CD4-positive, alpha-beta T cell treated with Interleukin-4 for 4 hours (primary cell): ENCODE measurements around the gene MGAT5B.
A peak's percentile ranks its signal among the peaks of the same experiment; 100 is the strongest.
"Not testable (repeated sequence)": the region's sequence is repeated elsewhere in the genome, so short reads cannot be mapped to it uniquely, and the experiment has no call there.

Experiments
- DNase-seq: peaks from one replicate; pipeline ENCODE4 v3.0.0-alpha.2; 2020

MGAT5B gene

GRCh38 chr17:76868176-76868668, at the start of gene MGAT5B:
MGAT5B (plus strand) TSS chr17:76868404; CDS start chr17:76869030, 626 bp downstream.
- peak; percentile 50 for DNase-seq

GRCh38 chr17:76820039-76820438, 48.2 kb upstream of the MGAT5B start:
- DNase-seq, result no peak

- no peak for DNase-seq
These were observed 47.6 kb upstream of the MGAT5B start for GRCh38 chr17:76820561-76820960.

- no peak for DNase-seq
These were observed 45.9 kb upstream of the MGAT5B start for GRCh38 chr17:76822184-76822778.

- DNase-seq, result no peak
These were observed 44.1 kb upstream of the MGAT5B start for GRCh38 chr17:76824093-76824492.

GRCh38 chr17:76826330-76827068, 41.7 kb upstream of the MGAT5B start:
- DNase-seq, result no peak

GRCh38 chr17:76827736-76828135, 40.5 kb upstream of the MGAT5B start:
- no peak for DNase-seq

- DNase-seq, result no peak
These were observed 37.1 kb upstream of the MGAT5B start for GRCh38 chr17:76830987-76831715.

- DNase-seq, result no peak
These were observed 35.1 kb upstream of the MGAT5B start for GRCh38 chr17:76833034-76833644.

- no peak for DNase-seq
These were observed 34.5 kb upstream of the MGAT5B start for GRCh38 chr17:76833747-76834146.

GRCh38 chr17:76834870-76835269, 33.3 kb upstream of the MGAT5B start:
- DNase-seq, result no peak

- no peak for DNase-seq
These were observed 27.8 kb upstream of the MGAT5B start for GRCh38 chr17:76840443-76840767.

GRCh38 chr17:76840884-76841775, 27.1 kb upstream of the MGAT5B start:
- DNase-seq, result no peak

GRCh38 chr17:76841776-76842405, 26.3 kb upstream of the MGAT5B start:
- DNase-seq, result no peak

GRCh38 chr17:76843068-76843467, 25.1 kb upstream of the MGAT5B start:
- not testable (repeated sequence) for DNase-seq

GRCh38 chr17:76843703-76844484, 24.3 kb upstream of the MGAT5B start:
- DNase-seq, result no peak

GRCh38 chr17:76844485-76844829, 23.7 kb upstream of the MGAT5B start:
- DNase-seq, result no peak

GRCh38 chr17:76844846-76845245, 23.4 kb upstream of the MGAT5B start:
- no peak for DNase-seq

GRCh38 chr17:76845541-76846017, 22.6 kb upstream of the MGAT5B start:
- no peak for DNase-seq

- DNase-seq, result no peak
These were observed 21.2 kb upstream of the MGAT5B start for GRCh38 chr17:76847031-76847430.

GRCh38 chr17:76848670-76849069, 19.5 kb upstream of the MGAT5B start:
- DNase-seq, result no peak
